Hepatocyte (in vitro differentiated cells): Measurements from ENCODE around the gene PARD3B.

Experiments used
- CTCF ChIP-seq: fragments of 200-600 bp; sonication (generic); IDR thresholded peaks from 2 replicates; pipeline ENCODE4 v1.5.1; 2016; ENCODE audit warnings: antibody characterized with exemption, mild to moderate bottlenecking; ENCODE audit not compliant: poor library complexity
- EZH2phosphoT487 ChIP-seq: fragments of 200-600 bp; sonication (generic); IDR thresholded peaks from one replicate; pipeline ENCODE4 v1.6.1; 2018; ENCODE audit warnings: antibody characterized with exemption, mild to moderate bottlenecking, low read depth, moderate library complexity; ENCODE audit not compliant: unreplicated experiment, severe bottlenecking

DNA sequence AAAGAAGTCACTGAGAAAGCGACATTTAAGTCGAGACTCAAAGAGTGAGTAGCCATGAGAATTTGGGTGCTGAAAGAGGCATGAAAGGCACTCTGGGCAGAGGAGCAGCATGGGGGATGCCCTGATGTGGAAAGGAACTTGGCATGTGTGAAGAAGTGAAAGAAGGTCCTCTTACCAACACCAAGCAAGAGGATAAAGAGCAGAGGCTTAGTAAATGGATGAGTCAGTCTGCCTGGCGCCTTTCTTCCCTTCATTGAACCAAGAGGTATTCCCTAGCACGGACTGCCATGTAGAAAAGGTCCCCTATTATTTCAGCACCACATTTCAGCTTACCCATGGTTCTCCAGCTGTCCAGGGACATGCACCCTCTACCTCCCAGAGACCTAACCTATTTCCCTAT lies 915.9 kb downstream of the PARD3B start:
- no peak for TF ChIP-seq CTCF
- TF ChIP-seq EZH2phosphoT487: no peak
